Mammary epithelial cell (primary cell): ENCODE measurements around the gene CMSS1.

ENCODE experiments used
- EZH2 ChIP-seq: IDR thresholded peaks from 2 replicates; pipeline ENCODE4 v1.6.1; 2012; ENCODE audit warnings: low read length, inconsistent platforms, borderline replicate concordance
- TF ChIP-seq, protein P1 (sequence below), 2 donors: IDR thresholded peaks in 1 of 2; conservative IDR thresholded peaks in 1 of 2; 2 replicates each; pipeline ENCODE4 v1.5.1; 2011 to 2012; ENCODE audit warnings: inconsistent platforms in 2 of 2, low read length in 2 of 2, mild to moderate bottlenecking in 2 of 2, control low read depth in 1 of 2, low read depth in 1 of 2; ENCODE audit not compliant: insufficient read depth in 1 of 2; ENCODE audit errors: extremely low read depth in 1 of 2

DNA sequence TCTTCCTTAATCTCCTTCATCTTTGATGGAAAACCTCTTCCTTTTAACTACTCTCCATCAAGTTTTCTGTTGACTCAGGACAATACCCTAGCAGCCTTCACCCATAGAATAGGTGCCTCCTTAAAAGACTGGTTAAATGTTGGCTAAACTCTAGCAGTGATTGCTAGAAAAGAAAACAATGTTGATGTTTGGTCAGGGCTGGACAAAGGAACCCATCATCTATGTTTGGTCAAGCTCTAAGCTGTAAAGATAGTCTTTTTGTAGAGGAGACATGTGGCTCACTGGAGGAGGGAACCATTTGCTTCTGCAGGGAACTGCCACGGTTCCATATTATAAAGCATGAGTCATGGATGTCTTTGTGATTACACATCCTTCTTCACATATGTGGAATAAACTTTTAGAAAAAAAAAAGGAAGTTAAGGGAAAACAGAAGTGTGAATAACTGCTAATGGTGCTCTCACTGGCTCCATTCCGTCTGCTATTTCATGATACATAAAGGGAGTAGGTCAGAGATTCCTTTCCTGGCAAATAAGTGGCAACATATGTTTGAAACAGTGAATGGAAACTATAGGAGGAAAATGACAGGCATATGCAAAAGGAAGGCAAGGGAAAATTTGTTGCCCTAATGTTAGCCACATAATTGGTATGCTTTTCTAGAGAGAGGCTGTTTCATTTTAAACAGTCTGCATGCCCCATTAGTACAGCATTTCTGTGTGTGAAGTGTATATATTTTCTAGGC is 78.2 kb downstream of the CMSS1 start:
- TF ChIP-seq, protein P1, sequence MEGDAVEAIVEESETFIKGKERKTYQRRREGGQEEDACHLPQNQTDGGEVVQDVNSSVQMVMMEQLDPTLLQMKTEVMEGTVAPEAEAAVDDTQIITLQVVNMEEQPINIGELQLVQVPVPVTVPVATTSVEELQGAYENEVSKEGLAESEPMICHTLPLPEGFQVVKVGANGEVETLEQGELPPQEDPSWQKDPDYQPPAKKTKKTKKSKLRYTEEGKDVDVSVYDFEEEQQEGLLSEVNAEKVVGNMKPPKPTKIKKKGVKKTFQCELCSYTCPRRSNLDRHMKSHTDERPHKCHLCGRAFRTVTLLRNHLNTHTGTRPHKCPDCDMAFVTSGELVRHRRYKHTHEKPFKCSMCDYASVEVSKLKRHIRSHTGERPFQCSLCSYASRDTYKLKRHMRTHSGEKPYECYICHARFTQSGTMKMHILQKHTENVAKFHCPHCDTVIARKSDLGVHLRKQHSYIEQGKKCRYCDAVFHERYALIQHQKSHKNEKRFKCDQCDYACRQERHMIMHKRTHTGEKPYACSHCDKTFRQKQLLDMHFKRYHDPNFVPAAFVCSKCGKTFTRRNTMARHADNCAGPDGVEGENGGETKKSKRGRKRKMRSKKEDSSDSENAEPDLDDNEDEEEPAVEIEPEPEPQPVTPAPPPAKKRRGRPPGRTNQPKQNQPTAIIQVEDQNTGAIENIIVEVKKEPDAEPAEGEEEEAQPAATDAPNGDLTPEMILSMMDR (conservative IDR thresholded peaks at IDR 0.05 in 1 of 2, IDR thresholded peaks at IDR 0.05 in 1 of 2; ENCODE audit: extremely low read depth in 1 of 2, insufficient read depth in 1 of 2, low read depth in 1 of 2, low read length in 2 of 2) = no peak
- no peak for TF ChIP-seq EZH2
